ENCODE data around the gene CLNK.

DNA sequence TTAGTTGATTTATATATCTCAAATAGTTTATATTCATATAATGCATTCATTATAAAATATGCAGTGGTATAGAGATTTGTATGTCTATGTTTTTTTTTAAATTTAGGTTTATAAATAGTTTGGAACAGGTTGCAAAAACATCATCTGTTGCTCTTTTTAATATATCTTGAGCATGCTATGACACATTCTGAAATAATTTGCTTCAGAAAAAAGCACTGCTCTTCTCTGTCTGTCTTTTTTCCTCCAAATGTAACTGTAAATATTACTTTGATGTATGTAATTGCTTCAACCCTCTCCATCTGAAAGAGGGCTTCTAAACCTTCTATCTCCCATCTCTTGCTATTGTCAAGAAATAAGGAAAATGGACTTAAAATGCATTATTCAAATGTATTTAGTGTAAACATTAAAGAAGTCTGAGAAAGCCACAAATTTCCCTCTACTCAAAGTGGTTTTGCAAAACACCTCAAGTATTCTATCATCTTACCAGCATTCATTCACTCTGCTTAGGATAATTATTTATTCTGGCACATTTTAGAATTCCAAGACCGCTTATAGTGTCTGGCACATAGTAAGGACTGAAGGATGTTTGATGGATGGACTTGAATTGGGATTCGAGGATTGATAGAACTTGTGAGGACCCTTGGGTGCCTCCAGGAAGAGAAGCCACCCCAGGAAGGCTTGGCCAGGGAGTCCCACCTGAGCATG lies 87.8 kb downstream of the CLNK start:
- TF ChIP-seq, protein P1, sequence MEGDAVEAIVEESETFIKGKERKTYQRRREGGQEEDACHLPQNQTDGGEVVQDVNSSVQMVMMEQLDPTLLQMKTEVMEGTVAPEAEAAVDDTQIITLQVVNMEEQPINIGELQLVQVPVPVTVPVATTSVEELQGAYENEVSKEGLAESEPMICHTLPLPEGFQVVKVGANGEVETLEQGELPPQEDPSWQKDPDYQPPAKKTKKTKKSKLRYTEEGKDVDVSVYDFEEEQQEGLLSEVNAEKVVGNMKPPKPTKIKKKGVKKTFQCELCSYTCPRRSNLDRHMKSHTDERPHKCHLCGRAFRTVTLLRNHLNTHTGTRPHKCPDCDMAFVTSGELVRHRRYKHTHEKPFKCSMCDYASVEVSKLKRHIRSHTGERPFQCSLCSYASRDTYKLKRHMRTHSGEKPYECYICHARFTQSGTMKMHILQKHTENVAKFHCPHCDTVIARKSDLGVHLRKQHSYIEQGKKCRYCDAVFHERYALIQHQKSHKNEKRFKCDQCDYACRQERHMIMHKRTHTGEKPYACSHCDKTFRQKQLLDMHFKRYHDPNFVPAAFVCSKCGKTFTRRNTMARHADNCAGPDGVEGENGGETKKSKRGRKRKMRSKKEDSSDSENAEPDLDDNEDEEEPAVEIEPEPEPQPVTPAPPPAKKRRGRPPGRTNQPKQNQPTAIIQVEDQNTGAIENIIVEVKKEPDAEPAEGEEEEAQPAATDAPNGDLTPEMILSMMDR (IDR thresholded peaks at IDR 0.05) = no peak
- no peak for TF ChIP-seq YY1 (IDR thresholded peaks at IDR 0.05; ENCODE audit: low read depth)
- TF ChIP-seq POLR2AphosphoS5 (IDR thresholded peaks at IDR 0.05; ENCODE audit: low read depth, low read length) = no peak
- no peak for TF ChIP-seq FOXJ3 (CRISPR knock-in tag; IDR thresholded peaks at IDR 0.05)
- TF ChIP-seq, protein P2, sequence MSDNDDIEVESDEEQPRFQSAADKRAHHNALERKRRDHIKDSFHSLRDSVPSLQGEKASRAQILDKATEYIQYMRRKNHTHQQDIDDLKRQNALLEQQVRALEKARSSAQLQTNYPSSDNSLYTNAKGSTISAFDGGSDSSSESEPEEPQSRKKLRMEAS (IDR thresholded peaks at IDR 0.05; ENCODE audit: low read depth) = no peak
- no peak for TF ChIP-seq RXRA (IDR thresholded peaks at IDR 0.05; ENCODE audit: borderline replicate concordance, low read depth)
- no peak for TF ChIP-seq MXI1 (IDR thresholded peaks at IDR 0.05; ENCODE audit: low read depth, low read length)
- no peak for TF ChIP-seq SMC3 (IDR thresholded peaks at IDR 0.05; ENCODE audit: low read depth, low read length)
- no peak for TF ChIP-seq SIN3A (IDR thresholded peaks at IDR 0.05; ENCODE audit: borderline replicate concordance, low read depth, low read length)
- TF ChIP-seq CHD2 (IDR thresholded peaks at IDR 0.05; ENCODE audit: low read length, partially characterized antibody) = no peak
- TF ChIP-seq, protein P3, sequence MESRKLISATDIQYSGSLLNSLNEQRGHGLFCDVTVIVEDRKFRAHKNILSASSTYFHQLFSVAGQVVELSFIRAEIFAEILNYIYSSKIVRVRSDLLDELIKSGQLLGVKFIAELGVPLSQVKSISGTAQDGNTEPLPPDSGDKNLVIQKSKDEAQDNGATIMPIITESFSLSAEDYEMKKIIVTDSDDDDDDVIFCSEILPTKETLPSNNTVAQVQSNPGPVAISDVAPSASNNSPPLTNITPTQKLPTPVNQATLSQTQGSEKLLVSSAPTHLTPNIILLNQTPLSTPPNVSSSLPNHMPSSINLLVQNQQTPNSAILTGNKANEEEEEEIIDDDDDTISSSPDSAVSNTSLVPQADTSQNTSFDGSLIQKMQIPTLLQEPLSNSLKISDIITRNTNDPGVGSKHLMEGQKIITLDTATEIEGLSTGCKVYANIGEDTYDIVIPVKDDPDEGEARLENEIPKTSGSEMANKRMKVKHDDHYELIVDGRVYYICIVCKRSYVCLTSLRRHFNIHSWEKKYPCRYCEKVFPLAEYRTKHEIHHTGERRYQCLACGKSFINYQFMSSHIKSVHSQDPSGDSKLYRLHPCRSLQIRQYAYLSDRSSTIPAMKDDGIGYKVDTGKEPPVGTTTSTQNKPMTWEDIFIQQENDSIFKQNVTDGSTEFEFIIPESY (IDR thresholded peaks at IDR 0.05; ENCODE audit: borderline replicate concordance, low read depth) = no peak
- TF ChIP-seq JUND (IDR thresholded peaks at IDR 0.05) = no peak
- TF ChIP-seq EP300 (IDR thresholded peaks at IDR 0.05; ENCODE audit: borderline replicate concordance in 1 of 2, low read depth in 1 of 2, low read length in 1 of 2) = no peak
